Duodenal mucosa (tissue), 2 donors: Measurements from ENCODE around the gene NAA16.
A peak's percentile ranks its signal among the peaks of the same experiment; 100 is the strongest.

Experiments used
- H3K27ac ChIP-seq: one replicate; pipeline ENCODE4 v1.7.0; 2013; ENCODE audit warnings: low read depth, low read length
- H3K27me3 ChIP-seq, 2 donors: one replicate each; pipeline ENCODE4 v1.7.0; 2013; ENCODE audit warnings: low read length in 2 of 2, control low read depth in 1 of 2; ENCODE audit not compliant: insufficient read depth in 2 of 2, control insufficient read depth in 1 of 2
- H3K36me3 ChIP-seq, 2 donors: one replicate each; pipeline ENCODE4 v1.7.0; 2013; ENCODE audit warnings: low read length in 2 of 2, control low read depth in 1 of 2; ENCODE audit not compliant: insufficient read depth in 2 of 2, control insufficient read depth in 1 of 2
- H3K4me1 ChIP-seq, 2 donors: one replicate each; pipeline ENCODE4 v1.7.0; 2013; ENCODE audit warnings: low read length in 2 of 2, control low read depth in 1 of 2; ENCODE audit not compliant: insufficient read depth in 2 of 2, control insufficient read depth in 1 of 2
- H3K4me3 ChIP-seq, 2 donors: one replicate each; pipeline ENCODE4 v1.7.0; 2013; ENCODE audit warnings: low read length in 2 of 2, low read depth in 1 of 2
- H3K9ac ChIP-seq, 2 donors: one replicate each; pipeline ENCODE4 v1.7.0; 2013; ENCODE audit warnings: low read length in 2 of 2, low read depth in 1 of 2
- H3K9me3 ChIP-seq, 2 donors: one replicate each; pipeline ENCODE4 v1.7.0; 2013; ENCODE audit warnings: low read length in 2 of 2, control low read depth in 1 of 2; ENCODE audit not compliant: control insufficient read depth in 1 of 2

The NAA16 gene

GRCh38 chr13:41302743-41303142 is 8.3 kb upstream of the NAA16 start:
- Histone ChIP-seq H3K4me1 (no peaks in the 10 kb centered on the region), H3K9me3 (no peaks in the 10 kb centered on the region), H3K9ac (no peak overlapping the region), H3K36me3 (no peaks in the 10 kb centered on the region), H3K27ac (no peak overlapping the region), H3K4me3 (no peak overlapping the region), H3K27me3 (no peaks in the 10 kb centered on the region)

DNA sequence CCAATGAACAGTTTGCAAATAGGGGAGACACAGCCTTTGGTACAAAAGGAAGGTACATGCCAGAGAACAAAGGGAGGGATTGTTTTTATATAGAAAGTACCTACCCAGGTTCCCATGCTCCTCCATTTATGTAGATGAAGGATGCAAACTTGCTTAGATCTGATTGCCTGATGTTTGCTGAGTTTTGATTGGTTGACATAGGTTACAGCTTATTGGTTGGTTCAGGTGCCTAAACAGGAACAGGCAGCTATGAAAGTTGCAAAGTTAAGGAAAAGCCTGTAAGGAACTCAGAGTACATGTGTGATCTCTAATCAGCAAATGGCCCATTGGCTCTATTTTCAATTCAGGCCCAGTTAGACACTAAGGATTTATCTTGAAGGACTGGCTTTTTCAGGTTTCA is 6.5 kb upstream of the NAA16 start:
- H3K27ac ChIP-seq: no peak overlapping the region

DNA sequence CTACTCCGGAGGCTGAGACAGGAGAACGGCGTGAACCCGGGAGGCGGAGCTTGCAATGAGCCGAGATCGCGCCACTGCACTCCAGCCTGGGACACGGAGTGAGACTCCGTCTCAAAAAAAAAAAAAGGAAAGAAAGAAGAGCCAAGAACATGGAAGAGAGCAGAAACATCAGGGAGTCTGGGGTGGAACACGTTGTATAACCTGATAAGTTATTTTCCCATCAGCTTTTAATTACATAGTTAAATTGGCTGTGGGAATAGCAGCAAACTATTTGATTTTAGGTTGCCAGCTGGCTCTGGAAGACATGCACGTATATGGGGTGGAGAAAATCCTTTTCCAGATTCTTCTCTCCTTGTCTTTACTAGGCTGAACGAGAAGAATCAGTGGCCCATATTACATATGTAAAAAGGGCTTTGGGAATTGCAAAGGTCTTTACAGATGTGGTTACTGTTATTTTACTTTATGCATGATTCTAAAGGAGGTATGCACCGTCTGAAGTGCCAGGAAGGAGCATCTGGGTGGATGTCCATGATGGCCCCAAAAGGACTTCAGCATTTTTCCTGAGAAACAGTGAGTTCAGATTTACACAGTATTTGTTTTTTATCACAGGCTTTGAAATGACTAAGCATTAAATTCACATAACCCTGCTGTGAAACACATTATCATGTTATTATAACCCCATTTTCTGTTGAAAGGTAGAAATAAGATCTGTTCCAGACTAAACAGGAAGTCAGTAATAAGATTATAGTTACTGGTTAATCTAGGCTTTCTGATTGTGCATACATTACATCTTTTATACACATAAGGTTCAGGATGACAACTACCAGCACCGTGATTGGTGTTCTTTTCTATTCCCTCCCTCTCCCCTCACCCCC is 4.6 kb upstream of the NAA16 start:
- Histone ChIP-seq H3K9ac (no peak overlapping the region), H3K9me3 (no peaks in the 10 kb centered on the region), H3K27me3 (no peaks in the 10 kb centered on the region), H3K4me1 (peaks cover 0 to 3% of the 10 kb centered on the region in 2 donors), H3K36me3 (no peaks in the 10 kb centered on the region), H3K27ac (no peak overlapping the region), H3K4me3 (no peak overlapping the region)

More for the DNA sequence above, 6.5 kb upstream of the NAA16 start:
- H3K4me3 ChIP-seq: no peak overlapping the region
- H3K9me3 ChIP-seq: no peaks in the 10 kb centered on the region
- H3K9ac ChIP-seq: no peak overlapping the region
- no peaks in the 10 kb centered on the region for H3K36me3 ChIP-seq
- no peaks in the 10 kb centered on the region for H3K4me1 ChIP-seq
- no peaks in the 10 kb centered on the region for H3K27me3 ChIP-seq

- no peaks in the 10 kb centered on the region for H3K9me3 ChIP-seq
- no peak overlapping the region for H3K4me3 ChIP-seq
- H3K27me3 ChIP-seq: no peaks in the 10 kb centered on the region
- H3K27ac ChIP-seq: no peak overlapping the region
- H3K36me3 ChIP-seq: no peaks in the 10 kb centered on the region
- H3K4me1 ChIP-seq: peaks cover 2 to 3% of the 10 kb centered on the region in 2 donors
- H3K9ac ChIP-seq: no peak overlapping the region
These were observed 3.0 kb upstream of the NAA16 start for GRCh38 chr13:41307884-41308640.

- Histone ChIP-seq H3K4me1 (peaks cover 20 to 21% of the 10 kb centered on the region in 2 donors), H3K4me3 (peak overlapping the region; percentile 91 to 96), H3K9me3 (no peaks in the 10 kb centered on the region), H3K36me3 (no peaks in the 10 kb centered on the region), H3K9ac (peak overlapping the region; percentile 85 to 96), H3K27ac (peak overlapping the region; percentile 85), H3K27me3 (no peaks in the 10 kb centered on the region)
These were observed 524 bp downstream of the NAA16 start for GRCh38 chr13:41311406-41312175.

DNA sequence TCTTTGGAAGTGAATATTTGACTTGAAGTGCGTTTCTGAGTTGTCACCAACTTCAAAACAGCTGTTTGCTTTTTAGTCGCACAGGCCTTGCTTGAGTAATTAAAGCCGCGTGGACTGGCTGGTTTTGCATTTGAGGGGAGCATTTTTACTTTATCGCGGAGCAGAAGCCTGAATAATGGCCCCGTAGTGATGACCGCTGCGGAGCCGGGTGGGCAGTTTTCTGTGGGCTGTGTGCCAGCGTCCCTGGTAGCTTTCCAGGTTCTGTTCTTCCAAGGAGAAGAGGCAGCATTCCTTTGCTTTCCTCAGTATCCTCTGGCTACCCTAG is 1.1 kb downstream of the NAA16 start:
- Histone ChIP-seq H3K9me3 (no peaks in the 10 kb centered on the region), H3K9ac (peak overlapping the region; percentile 85 to 96), H3K36me3 (no peaks in the 10 kb centered on the region), H3K27me3 (no peaks in the 10 kb centered on the region), H3K4me1 (peaks cover 20 to 21% of the 10 kb centered on the region in 2 donors), H3K27ac (peak overlapping the region; percentile 85), H3K4me3 (peak overlapping the region; percentile 91 to 96)

GRCh38 chr13:41313117-41313516 is 2.0 kb downstream of the NAA16 start:
- H3K4me3 ChIP-seq: no peak overlapping the region
- no peak overlapping the region for H3K27ac ChIP-seq
- H3K27me3 ChIP-seq: no peaks in the 10 kb centered on the region
- H3K4me1 ChIP-seq: peaks cover 20 to 21% of the 10 kb centered on the region in 2 donors
- H3K9ac ChIP-seq: no peak overlapping the region
- no peaks in the 10 kb centered on the region for H3K9me3 ChIP-seq
- no peaks in the 10 kb centered on the region for H3K36me3 ChIP-seq

GRCh38 chr13:41313659-41314197 is 2.7 kb downstream of the NAA16 start:
- Histone ChIP-seq H3K4me3 (no peak overlapping the region), H3K27ac (no peak overlapping the region), H3K4me1 (peaks cover 20 to 21% of the 10 kb centered on the region in 2 donors)

DNA sequence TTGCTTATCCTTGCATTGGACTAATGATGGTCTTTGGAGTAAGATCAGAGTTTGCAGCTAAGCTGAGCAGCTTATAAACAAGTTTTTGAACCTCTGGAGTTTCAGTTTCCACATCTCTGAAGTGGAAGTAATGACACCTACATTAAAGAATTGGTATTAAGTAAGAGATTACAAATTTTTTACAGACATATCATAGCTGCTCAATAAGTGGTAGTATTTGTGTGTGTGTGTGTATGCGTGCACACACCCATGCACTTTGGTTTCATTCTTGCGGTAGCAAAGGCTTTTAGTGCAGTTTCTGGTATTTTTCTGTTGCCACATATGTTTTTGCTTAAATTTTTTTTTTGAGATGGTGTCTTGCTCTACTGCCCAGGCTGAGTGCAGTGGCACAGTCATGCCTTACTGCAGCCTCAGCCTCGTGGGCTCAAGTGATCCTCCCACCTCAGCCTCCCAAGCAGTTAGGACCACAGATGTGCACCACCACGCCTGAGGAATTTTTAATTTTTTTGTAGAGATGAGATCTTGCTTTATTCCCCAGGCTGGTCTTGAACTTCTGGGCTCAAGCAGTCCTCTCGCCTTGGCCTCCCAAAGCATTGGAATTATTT is 4.5 kb downstream of the NAA16 start:
- Histone ChIP-seq H3K9ac (no peak overlapping the region), H3K27me3 (no peaks in the 10 kb centered on the region), H3K36me3 (peaks cover 0 to under 1% of the 10 kb centered on the region in 2 donors), H3K4me3 (peak overlapping the region in 1 of 2 donors; percentile 17), H3K9me3 (no peaks in the 10 kb centered on the region), H3K27ac (no peak overlapping the region), H3K4me1 (peaks cover 19 to 21% of the 10 kb centered on the region in 2 donors)

More at GRCh38 chr13:41313659-41314197, 2.7 kb downstream of the NAA16 start:
- H3K9ac ChIP-seq: no peak overlapping the region
- H3K27me3 ChIP-seq: no peaks in the 10 kb centered on the region
- no peaks in the 10 kb centered on the region for H3K9me3 ChIP-seq
- no peaks in the 10 kb centered on the region for H3K36me3 ChIP-seq
